DMS 273 treated with DMSO at 0.1 percent for 48 hours (cell line): ENCODE data around the gene DDC.

ENCODE experiments used
- DNase-seq: peaks from one replicate; lab custom pipeline; 2025; lab: John Stamatoyannopoulos, UW

Gene DDC

DNA sequence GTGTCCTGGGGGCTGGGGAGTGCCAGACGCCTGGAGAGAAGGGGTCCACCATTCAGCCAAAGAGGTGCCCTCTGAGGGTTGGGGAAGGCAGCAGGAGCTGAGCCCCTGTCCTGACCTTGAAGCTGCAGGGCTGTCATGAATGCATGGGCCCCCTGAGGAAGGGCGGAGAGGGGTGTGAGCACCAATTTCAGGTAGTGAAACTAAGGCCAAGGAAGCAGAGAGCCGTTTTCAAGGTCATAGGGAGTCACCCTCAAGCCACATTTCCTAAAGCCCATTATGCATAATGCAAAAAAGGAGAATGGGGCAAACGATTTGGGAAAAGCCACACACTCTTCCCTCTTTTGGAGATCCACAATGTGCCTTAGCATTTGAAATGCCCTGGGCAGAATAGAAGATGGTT lies 152.2 kb downstream of the DDC start:
- no peak for DNase-seq

DNA sequence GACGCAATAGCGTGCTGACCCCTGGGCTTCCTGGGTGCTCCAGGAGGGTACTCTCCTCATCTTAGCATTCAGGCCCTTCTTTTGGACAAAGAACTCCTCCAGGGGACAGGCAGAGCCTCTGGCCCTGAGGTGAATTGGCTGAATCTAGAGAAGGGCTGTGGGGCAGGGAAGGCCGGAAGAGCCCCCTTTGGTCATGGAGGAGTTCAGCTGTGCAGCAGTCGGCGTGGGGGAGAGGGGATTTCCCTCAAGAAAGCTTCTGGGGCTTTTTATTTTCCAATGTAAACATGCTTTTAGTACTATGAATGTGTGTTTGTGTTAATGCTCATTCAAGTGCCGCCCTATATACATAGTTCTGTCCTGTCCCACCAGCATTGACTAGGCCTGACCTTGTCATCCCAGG lies 153.9 kb downstream of the DDC start:
- no peak for DNase-seq

DNA sequence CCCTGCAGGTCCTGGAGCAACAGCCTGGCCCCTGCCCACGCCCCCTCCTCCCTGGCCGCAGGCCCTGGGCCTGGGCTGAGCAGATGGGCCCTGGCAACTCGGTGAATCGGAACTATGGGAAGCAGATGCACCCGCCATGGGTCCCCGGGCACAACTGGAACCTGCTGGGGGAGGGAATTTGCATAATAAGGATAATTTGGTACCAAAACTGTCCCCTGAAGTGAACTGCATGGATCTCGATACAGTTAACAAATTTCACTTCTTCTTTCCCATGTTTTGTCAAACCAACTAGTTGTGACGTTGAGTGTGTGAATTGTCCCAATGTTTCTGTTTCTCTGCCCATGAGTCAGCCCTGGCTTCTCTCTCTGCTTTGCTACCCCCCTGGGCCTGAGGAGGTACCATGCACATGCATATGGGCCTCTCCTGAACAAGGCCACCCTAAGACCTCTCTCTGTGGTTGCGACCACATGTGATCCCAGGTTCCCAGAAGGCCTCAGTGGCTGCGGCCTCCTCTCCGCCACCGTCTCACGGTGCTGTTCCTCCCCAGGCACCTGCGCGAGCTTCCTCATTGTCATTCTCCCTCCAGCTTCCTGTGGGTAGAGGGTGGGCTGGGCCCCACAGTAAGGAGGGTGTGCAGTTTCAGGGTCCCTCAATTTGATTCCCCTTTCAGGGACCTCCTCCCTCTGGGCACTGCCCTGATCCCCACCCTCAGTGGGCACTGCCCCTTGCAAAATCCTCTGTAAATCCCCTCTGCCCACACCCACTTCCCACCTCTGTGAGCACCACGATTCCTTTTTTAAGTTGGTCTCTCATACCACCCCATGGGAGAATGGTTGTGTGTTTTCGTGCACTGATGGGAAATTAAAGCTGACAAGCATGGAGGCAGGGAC lies 155.1 kb downstream of the DDC start:
- no peak for DNase-seq
